GM06990 (cell line): ENCODE results near the gene STK4.
"Not testable (repeated sequence)": the region's sequence is repeated elsewhere in the genome, so short reads cannot be mapped to it uniquely, and the experiment has no call there.

ENCODE experiments used
- DNase-seq: peaks from one replicate; pipeline ENCODE4 v3.0.0-alpha.2; 2011; ENCODE audit not compliant: insufficient read length; ENCODE audit errors: extremely low read depth
- H3K27me3 ChIP-seq: replicated peaks from 2 replicates; pipeline ENCODE4 v1.6.0; 2011; ENCODE audit warnings: low read length; ENCODE audit not compliant: control insufficient read depth, insufficient read depth
- H3K36me3 ChIP-seq: 2 replicates; pipeline ENCODE4 v1.5.1; 2011; ENCODE audit warnings: low read length; ENCODE audit not compliant: control insufficient read depth, insufficient read depth
- H3K4me3 ChIP-seq: replicated peaks from 2 replicates; pipeline ENCODE4 v1.5.1; 2011; ENCODE audit warnings: low read depth, mild to moderate bottlenecking, control low read depth, low read length
- TF ChIP-seq, protein P1 (sequence below): IDR thresholded peaks from 2 replicates; pipeline ENCODE4 v1.5.1; 2011; ENCODE audit warnings: low read length, control low read depth, mild to moderate bottlenecking, inconsistent platforms; ENCODE audit not compliant: insufficient read depth, poor library complexity, severe bottlenecking

The STK4 gene

DNA sequence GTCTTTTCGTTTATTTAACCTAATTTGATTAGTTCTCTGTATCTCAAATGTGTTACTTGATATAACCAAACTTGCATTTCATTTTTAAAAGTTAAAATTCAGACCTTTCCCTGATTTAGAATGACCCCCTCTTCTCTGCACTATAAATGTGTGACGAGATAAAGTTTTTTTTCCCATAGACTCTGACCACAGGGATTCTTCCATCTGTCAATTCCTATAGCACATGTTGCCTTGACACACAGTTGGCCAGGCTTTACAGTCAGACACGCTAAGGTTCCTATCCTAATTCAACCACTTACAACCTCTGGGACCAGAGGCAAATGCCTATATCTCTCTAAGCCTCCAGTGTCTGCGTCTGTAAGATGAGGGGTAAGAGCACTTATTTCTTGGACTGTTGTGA lies 94.0 kb downstream of the STK4 start:
- TF ChIP-seq, protein P1, sequence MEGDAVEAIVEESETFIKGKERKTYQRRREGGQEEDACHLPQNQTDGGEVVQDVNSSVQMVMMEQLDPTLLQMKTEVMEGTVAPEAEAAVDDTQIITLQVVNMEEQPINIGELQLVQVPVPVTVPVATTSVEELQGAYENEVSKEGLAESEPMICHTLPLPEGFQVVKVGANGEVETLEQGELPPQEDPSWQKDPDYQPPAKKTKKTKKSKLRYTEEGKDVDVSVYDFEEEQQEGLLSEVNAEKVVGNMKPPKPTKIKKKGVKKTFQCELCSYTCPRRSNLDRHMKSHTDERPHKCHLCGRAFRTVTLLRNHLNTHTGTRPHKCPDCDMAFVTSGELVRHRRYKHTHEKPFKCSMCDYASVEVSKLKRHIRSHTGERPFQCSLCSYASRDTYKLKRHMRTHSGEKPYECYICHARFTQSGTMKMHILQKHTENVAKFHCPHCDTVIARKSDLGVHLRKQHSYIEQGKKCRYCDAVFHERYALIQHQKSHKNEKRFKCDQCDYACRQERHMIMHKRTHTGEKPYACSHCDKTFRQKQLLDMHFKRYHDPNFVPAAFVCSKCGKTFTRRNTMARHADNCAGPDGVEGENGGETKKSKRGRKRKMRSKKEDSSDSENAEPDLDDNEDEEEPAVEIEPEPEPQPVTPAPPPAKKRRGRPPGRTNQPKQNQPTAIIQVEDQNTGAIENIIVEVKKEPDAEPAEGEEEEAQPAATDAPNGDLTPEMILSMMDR = no peak
- DNase-seq = no peak
- no peaks in the 10 kb centered on the region for H3K27me3 ChIP-seq
- no peak overlapping the region for H3K4me3 ChIP-seq
- peaks cover 6% of the 10 kb centered on the region for H3K36me3 ChIP-seq

DNA sequence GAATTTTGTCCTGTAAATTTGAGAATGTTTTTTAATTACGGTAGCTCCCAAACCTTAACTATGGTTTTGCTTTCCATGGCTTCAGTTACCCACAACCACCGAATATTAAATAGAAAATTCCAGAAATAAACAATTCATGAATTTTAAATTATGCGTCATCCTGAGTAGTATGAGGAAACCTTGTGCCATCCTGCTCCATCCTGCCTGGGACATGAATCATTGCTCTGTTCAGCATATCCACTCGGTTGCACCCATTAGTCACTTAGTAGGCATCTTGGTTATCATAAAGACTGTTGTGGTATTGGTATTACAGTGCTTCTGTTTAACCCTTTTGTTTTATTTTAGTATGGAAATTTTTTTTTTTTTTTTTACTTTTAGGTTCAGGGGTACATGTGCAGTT lies 94.9 kb downstream of the STK4 start:
- Histone ChIP-seq H3K4me3 (no peak overlapping the region), H3K27me3 (no peaks in the 10 kb centered on the region), H3K36me3 (peaks cover 6% of the 10 kb centered on the region)
- no peak for DNase-seq
- TF ChIP-seq, protein P1 = no peak

DNA sequence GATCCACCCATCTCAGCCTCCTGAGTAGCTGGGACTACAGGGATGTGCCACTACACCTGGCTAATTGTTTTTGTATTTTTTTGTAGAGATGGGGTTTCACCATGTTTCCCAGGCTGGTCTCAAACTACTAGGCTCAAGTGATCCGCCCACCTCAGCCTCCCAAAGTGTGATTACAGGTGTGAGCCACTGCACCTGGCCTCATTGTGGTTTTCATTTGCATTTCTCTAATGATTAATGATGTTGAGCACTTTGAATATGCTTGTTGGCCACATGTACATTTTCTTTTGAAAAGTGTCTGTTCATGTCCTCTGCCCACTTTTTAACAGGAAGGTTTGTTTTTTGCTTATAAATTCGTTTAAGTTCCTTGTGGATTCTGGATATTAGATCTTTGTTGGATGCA lies 96.8 kb downstream of the STK4 start:
- not testable (repeated sequence) for H3K36me3 ChIP-seq, H3K4me3 ChIP-seq, DNase-seq, H3K27me3 ChIP-seq

DNA sequence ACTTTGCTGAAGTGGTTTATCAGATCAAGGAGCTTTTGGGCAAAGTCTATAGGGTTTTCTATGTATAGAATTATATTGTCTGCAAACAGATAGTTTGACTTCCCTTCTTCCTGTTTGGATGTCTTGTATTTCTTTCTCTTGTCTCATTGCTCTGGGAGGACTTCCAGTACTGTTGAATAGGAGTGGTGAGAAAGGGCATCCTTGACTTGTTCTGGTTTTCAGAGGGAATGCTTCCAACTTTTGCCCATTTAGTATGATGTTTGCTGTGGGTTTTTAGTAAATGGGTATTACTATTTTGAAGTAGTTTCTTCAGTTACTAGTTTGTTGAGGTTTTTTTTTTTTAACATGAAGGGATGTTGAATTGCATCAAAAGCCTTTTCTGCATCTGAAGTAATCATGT lies 98.5 kb downstream of the STK4 start:
- Histone ChIP-seq H3K27me3 (no peaks in the 10 kb centered on the region), H3K36me3 (peaks cover 7% of the 10 kb centered on the region), H3K4me3 (no peak overlapping the region)
- DNase-seq = no peak
- TF ChIP-seq, protein P1 = no peak

DNA sequence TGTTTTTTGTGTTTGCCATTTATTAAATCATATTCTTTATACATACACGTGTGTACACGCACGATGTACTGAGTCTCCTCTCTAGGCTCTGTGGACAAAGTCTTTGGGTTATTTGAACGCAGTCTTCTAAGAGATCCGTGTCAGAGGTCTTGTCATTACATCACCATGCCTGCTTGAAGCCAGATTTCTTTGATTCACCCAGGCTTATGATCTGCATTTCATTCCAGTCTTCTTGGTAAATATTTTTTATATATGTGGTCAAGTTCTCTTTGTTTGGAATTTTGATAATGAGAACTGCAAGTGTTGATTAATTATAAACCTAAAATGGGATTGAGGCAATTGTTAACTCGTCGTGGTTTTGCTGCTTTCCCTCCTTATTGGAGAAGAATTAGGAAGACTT lies 100.1 kb downstream of the STK4 start:
- TF ChIP-seq, protein P1 = no peak
- H3K36me3 ChIP-seq = peaks cover 7% of the 10 kb centered on the region
- no peak for DNase-seq
- no peak overlapping the region for H3K4me3 ChIP-seq
- H3K27me3 ChIP-seq = no peaks in the 10 kb centered on the region

DNA sequence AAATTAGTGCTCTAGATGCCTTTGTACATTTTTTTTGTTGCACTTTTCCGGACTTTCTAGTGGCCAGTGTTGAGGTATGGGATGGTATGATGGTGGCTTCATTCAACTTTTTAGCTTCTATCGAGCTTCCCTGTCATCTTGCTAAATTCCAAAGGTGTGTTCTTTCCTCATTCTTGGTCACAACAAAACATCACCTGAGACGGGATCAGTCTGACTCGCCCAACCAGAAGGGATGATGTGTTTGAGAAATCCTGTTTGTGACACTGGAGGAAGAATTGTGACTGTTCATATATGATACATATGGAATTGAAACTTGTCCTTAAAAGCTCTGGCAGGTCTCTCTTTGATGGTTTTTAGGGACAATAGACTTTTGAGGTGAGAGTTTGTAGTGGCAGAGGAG lies 100.8 kb downstream of the STK4 start:
- no peak for DNase-seq
- no peaks in the 10 kb centered on the region for H3K27me3 ChIP-seq
- H3K36me3 ChIP-seq = peaks cover 7% of the 10 kb centered on the region
- H3K4me3 ChIP-seq = no peak overlapping the region
- TF ChIP-seq, protein P1 = no peak
